Bronchial epithelial cell (primary cell): ENCODE data around the gene BEND2. TPM values are rescaled to one million over a fixed set of nuclear protein-coding genes. Genes with fewer than 3 reads are reported as not detected.
"Not testable (repeated sequence)": the region's sequence is repeated elsewhere in the genome, so short reads cannot be mapped to it uniquely, and the experiment has no call there.

ENCODE experiments used
- DNase-seq: peaks from one replicate; pipeline ENCODE4 v3.0.0-alpha.2; 2010; ENCODE audit warnings: low read depth
- FAIRE-seq: peaks from 2 replicates; lab custom pipeline; 2011; peaks lifted over from hg19 to GRCh38; lab: Jason Lieb, UNC
- H3K27me3 ChIP-seq: 2 replicates; pipeline ENCODE4 v1.5.1; 2011; ENCODE audit warnings: low read length; ENCODE audit not compliant: control insufficient read depth, insufficient read depth
- H3K36me3 ChIP-seq: 2 replicates; pipeline ENCODE4 v1.5.1; 2011; ENCODE audit warnings: low read length; ENCODE audit not compliant: control insufficient read depth, insufficient read depth
- H3K4me3 ChIP-seq: 2 replicates; pipeline ENCODE4 v1.5.1; 2011; ENCODE audit warnings: mild to moderate bottlenecking, low read depth, low read length, control low read depth
- CTCF ChIP-seq: IDR thresholded peaks from 2 replicates; pipeline ENCODE4 v1.5.1; 2011; ENCODE audit warnings: mild to moderate bottlenecking, moderate library complexity, low read length, control low read depth, inconsistent platforms; ENCODE audit not compliant: insufficient read depth, severe bottlenecking
- total RNA-seq: library from RNA; depleted of rRNA; stranded (reverse); fragments of >200 nt; gene quantifications from 2 replicates; pipeline ENCODE4 v1.2.1, GENCODE V29; 2014

The BEND2 gene
- not detected in 2 replicates for total RNA-seq

GRCh38 chrX:18220786-18221185, at the start of gene BEND2:
BEND2 (minus strand) TSS chrX:18220886; CDS start chrX:18220750, 136 bp downstream.
- DNase-seq (no peak), FAIRE-seq (no peak)
- H3K36me3 ChIP-seq: no peaks in the 10 kb centered on the region
- no peak for TF ChIP-seq CTCF
- no peaks in the 10 kb centered on the region for H3K27me3 ChIP-seq
- H3K4me3 ChIP-seq: no peak within 1 kb of the TSS

- FAIRE-seq (no peak), DNase-seq (no peak)
- H3K27me3 ChIP-seq: no peaks in the 10 kb centered on the region
- no peaks in the 10 kb centered on the region for H3K36me3 ChIP-seq
- no peak overlapping the region for H3K4me3 ChIP-seq
- no peak for TF ChIP-seq CTCF
These were observed 34.4 kb upstream of the BEND2 start for GRCh38 chrX:18255059-18255458.

DNA sequence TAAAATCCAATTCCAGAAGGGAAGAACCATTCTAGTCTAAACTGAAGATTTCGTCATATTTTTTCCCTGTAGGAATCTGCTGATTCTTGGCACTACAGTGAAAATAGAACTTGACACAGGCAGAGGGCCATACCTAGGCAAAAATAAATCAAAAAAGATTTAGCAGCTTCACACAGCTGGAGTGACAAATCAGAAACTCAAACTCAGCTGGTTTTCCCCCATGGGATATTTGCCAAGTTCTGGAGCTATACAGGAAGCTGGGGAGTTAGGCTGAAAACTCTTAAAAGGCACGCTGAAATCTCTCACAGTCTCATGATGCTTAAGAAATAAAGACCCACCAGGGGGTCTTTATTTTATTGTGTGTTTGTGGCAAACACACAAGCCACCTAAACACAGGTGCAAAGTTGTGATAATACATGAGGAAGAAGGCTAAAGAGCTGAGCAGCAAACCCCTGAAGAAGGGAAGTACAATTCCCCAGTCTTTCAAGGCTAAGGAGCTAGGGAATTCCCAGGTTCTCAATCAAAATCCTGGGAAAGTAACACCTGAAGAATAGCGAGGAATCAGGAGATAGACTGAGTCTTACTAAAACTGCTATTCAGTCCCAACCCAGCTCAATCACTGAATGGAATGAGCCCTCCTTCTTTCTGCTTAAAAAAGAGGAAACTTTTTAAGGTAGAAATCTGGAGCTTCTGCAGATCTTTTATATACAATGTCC, 32.1 kb upstream of the BEND2 start:
- no peaks in the 10 kb centered on the region for H3K27me3 ChIP-seq
- DNase-seq (peak; percentile 5), FAIRE-seq (no peak)
- TF ChIP-seq CTCF: no peak
- H3K4me3 ChIP-seq: no peak overlapping the region
- H3K36me3 ChIP-seq: no peaks in the 10 kb centered on the region

DNA sequence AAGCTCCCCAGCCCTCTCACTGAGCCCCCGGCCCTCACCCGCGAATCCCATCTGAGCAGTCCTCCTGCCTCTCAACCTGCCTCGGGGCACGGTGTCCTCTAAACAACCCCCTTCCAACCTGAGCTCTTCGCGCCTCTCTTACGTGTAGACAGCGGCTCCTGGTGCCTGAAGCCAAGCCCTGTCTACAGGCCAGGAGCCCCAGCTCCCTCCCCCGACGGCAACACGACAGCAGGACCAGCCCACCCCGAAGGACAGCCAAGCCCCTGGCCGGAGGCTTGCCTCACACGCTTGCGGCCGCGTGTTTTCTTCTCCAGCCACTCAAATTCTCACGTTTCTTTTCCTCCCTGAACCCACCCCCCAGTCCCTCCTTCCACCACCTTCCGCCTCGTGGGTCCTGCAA, 9.0 kb upstream of the BEND2 start:
- not testable (repeated sequence) for H3K4me3 ChIP-seq, H3K27me3 ChIP-seq, DNase-seq, H3K36me3 ChIP-seq
- peak; percentile 77 for FAIRE-seq

DNA sequence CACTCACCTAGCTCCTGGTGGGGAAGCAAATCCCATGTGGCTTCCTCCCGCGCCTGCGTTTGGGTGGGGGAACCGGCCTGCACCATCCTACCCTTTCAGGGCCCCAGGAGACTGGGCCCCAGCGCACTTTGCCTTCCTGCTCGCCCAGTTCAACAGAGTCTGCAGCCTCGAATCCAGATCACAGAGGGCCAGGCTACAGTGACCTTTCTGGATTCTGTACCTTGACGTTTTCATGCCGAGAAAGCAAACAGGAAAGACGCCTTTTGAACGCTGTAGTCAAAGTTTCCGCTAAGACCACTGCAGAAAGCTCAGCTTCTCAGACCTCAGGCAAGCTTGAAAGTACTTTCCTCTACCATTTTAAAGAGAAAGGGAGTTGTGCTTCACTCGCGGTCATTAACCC, 7.4 kb upstream of the BEND2 start:
- DNase-seq (no peak), FAIRE-seq (peak; percentile 80)
- no peak overlapping the region for H3K4me3 ChIP-seq
- no peaks in the 10 kb centered on the region for H3K36me3 ChIP-seq
- no peaks in the 10 kb centered on the region for H3K27me3 ChIP-seq
- no peak for TF ChIP-seq CTCF

DNA sequence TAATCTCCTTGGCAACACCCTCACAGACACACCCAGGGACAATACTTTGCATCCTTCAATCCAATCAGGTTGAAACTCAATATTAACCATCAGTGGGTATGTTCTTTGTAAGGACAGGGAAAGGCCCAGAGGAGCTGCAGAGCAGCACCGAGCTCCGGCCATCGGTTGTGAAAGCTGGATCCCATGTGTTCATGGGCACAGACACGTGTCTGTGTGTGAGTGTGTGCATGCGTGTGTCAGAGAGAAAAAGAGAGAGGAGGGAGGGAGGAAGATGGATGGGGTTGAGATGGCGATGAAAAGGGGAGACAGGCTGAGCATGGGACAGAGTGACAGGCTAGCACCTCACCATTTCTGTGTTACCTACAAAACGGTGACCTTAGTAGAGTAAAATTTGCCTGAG, 6.8 kb upstream of the BEND2 start:
- DNase-seq (no peak), FAIRE-seq (no peak)
- no peaks in the 10 kb centered on the region for H3K27me3 ChIP-seq
- H3K36me3 ChIP-seq: no peaks in the 10 kb centered on the region
- no peak overlapping the region for H3K4me3 ChIP-seq
- TF ChIP-seq CTCF: no peak
